ENCODE measurements around the gene PAK5. TPM values are rescaled to one million over a fixed set of nuclear protein-coding genes. Genes with fewer than 3 reads are reported as not detected.
A peak's percentile ranks its signal among the peaks of the same experiment; 100 is the strongest.

Gene PAK5
- total RNA-seq, 1 experiment from 2014 or later: not detected

DNA sequence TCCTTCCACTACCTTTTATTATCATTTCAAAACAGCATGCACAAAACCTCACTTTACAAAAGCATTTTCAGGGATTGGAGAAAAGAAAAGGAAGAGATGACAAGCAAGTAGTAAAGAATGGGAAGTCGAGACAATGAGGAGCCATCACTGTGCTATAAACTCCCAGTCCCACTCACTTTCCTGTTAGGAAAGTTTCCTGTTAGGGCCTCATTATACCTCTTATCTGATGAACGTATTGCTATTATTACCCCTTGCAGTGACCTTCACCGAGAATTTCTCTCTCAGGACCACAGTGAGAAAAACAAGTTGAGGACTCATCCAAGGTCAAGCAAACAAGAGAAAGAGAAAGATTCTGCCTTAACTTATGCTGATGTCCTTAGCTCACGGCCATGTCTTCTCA is 295.7 kb downstream of the PAK5 start:
- Histone ChIP-seq H3K27ac (no peak overlapping the region), H3K36me3 (no peaks in the 10 kb centered on the region), H3K4me3 (no peak overlapping the region), H3K9me3 (replicated peaks) (no peaks in the 10 kb centered on the region), H3K27me3 (0 out of 2 replicates have a peak, but pooled peaks cover 3% of the 10 kb centered on the region), H3K4me1 (no peaks in the 10 kb centered on the region)
- no peak for DNase-seq

DNA sequence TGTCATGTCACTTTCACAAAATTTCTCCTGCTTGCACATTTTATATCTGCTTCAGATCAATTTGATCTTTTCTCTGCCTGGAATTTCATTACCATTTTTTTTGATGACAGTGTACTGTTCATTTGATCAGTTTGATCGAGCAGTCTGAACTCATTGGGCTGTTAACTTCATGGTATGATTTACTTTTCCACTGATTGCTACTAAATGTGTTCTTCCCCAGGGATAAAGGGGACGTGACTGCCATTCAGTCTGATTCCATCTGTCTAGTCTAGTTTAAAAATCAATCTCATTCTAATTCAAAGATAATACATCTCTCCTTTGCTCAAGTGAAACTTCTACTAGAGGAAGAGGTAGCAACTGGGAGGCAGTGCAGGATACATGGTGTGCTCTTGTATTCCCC is 303.4 kb downstream of the PAK5 start:
- no peaks in the 10 kb centered on the region for H3K9me3 ChIP-seq (replicated peaks)
- no peaks in the 10 kb centered on the region for H3K36me3 ChIP-seq
- H3K4me3 ChIP-seq: no peak overlapping the region
- no peaks in the 10 kb centered on the region for H3K4me1 ChIP-seq
- DNase-seq: no peak
- H3K27ac ChIP-seq: no peak overlapping the region
- peaks cover 7% of the 10 kb centered on the region; the same call in 1 of the 2 replicates for H3K27me3 ChIP-seq

DNA sequence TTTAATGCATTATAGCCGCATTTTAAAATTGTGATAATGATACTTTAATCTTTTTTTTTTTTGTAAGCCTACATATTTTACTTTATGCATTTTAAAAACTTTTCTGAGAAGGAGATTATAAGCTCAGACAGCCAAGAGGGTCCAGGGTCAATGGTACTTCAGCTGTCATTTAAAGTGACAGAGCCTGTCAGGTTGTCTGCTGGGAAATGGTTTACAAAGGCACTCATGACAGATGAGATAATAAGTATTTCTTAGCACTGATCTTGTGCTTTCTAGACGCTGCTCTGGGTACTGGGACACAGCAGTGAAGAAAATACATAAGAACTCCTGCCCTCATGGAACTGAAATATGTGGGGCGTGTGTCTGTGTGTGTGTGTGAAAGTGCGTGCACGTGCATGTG is 304.9 kb downstream of the PAK5 start:
- DNase-seq: no peak
- Histone ChIP-seq H3K9me3 (replicated peaks) (no peaks in the 10 kb centered on the region), H3K27ac (no peak overlapping the region), H3K27me3 (peaks cover 7% of the 10 kb centered on the region; the same call in 1 of the 2 replicates), H3K4me3 (no peak overlapping the region), H3K4me1 (no peaks in the 10 kb centered on the region), H3K36me3 (no peaks in the 10 kb centered on the region)

DNA sequence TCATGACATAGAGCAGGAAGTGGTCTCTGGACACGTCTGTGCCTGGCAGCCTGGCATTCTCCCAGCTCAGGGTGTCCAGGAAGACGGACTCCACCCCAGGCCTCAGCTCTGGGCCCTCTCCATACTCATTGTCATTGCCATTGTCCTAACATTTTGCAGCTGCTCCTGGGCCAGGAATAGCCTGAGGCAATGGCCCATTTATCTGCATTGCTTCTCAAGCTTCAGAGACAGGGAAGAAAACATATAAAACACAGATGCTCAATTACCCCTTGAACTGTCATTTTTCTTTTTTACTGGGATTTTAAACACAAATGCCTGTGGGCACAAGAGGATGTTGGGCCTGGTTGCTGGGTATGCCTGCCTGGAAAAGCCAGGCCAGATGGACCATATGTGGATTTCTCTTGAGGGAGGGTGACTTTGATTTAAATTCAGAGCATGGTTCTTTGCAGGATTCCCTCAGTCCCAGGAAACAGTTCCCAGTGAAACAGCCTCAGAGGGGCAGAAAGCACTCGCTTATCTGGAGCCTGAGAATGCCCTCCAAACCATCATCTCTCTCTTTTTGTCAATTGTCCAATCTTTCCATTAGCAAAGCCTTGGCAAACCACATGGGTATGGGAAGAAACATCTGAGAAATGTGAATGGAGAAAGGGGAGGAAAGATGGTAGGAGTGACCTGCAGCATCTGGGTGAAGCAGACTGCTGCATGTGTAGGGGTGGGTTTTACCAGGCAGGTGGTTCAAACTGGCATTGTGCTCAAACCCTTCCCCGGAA is 306.6 kb downstream of the PAK5 start:
- H3K36me3 ChIP-seq: no peaks in the 10 kb centered on the region
- peak in 1 of 2 experiments; percentile 7 for DNase-seq
- no peaks in the 10 kb centered on the region for H3K27me3 ChIP-seq
- no peak overlapping the region for H3K4me3 ChIP-seq
- H3K9me3 ChIP-seq (replicated peaks): no peaks in the 10 kb centered on the region
- H3K4me1 ChIP-seq: no peaks in the 10 kb centered on the region
- H3K27ac ChIP-seq: no peak overlapping the region

DNA sequence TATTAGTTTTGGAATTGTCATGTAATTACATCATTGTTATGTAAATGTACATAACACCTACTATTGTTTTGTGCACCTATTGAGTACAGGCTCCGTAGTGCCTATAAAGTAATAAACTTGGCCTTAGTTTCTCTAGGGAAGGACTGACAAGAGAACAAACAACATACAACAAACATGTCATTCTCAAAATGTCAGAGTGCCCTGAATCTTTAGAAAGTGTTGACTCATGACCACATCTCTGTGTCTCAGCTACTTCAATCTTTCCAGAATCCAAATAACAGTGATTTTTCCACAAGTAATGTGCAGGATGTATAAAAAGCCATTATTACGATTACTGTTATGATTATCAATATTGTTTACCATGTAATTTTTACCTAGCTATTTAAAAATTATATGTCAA is 307.3 kb downstream of the PAK5 start:
- Histone ChIP-seq H3K27ac (no peak overlapping the region), H3K4me3 (no peak overlapping the region), H3K9me3 (replicated peaks) (no peaks in the 10 kb centered on the region), H3K4me1 (no peaks in the 10 kb centered on the region), H3K27me3 (no peaks in the 10 kb centered on the region), H3K36me3 (no peaks in the 10 kb centered on the region)
- DNase-seq: no peak

DNA sequence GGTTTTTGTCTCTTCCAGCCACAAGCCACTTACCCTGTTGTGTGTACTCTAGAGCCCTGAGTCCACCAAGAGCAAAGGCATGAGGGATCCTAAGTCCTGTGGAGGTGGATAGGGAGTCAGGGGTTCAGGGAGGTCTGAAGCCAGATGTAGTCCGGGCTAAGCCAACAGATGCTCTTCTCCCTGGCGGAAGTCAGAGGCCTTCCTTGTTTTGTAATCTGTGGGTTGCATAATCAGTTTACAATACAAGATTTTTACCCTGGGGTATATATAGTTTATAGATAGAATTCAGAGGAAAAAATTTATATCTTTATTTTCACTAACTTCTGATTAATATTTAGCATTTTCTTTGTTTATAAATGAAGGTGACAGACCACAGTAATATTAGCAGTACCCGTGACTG is 315.2 kb downstream of the PAK5 start:
- Histone ChIP-seq H3K4me1 (no peaks in the 10 kb centered on the region), H3K27me3 (no peaks in the 10 kb centered on the region; the same call in 1 of the 2 replicates), H3K27ac (no peak overlapping the region), H3K9me3 (replicated peaks) (no peaks in the 10 kb centered on the region), H3K36me3 (no peaks in the 10 kb centered on the region), H3K4me3 (no peak overlapping the region)
- no peak for DNase-seq

DNA sequence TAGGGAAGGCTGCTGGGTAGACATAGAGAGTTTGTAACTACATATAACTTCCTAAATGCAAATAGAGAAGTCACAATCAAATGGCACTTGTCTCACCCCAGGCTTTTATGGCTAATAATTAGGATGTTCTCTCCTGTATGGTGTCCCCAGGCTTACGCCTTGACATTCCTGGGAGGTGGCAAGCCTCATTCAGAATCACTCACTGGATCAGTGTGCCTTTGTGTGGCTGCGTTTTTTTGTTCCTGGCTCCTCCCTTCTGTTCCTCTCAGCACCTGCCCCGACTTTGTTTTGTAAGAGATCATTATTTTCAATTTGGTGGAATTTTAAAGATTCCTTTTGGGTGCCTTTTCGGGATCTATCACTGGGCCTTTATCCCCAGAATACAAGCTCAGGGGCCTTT is 318.8 kb downstream of the PAK5 start:
- no peaks in the 10 kb centered on the region for H3K9me3 ChIP-seq (replicated peaks)
- no peaks in the 10 kb centered on the region for H3K36me3 ChIP-seq
- DNase-seq: no peak
- H3K4me3 ChIP-seq: no peak overlapping the region
- no peaks in the 10 kb centered on the region; the same call in 1 of the 2 replicates for H3K27me3 ChIP-seq
- H3K4me1 ChIP-seq: no peaks in the 10 kb centered on the region
- no peak overlapping the region for H3K27ac ChIP-seq

DNA sequence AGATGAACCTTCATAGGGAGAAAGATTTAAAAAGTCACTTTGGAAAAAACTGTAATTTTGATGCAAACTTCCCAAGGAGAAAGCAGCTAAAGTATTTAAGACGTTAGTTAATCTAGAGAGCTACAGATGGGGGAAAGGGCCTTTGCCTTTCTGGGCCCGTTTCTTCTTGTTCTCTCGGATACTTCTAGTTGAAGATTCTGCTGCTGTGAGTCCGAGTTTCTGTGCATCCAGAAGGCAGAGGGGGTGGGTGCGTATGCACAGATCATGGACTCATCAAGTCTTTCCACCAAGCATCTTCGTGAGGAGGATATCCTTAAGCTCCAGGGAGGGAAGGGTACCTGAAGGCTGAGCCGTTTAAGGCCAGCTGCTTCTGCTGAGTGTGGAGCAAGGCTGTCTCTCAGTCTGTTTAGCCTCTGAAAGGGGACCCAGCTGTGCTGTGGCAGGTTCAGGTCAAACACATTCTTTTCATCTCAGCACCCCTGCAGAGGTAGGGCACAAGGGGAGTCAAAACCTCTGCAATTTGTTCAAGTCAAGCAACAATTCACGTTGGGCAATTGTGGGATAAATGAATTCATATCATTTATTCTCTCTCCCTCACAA is 320.2 kb downstream of the PAK5 start:
- Histone ChIP-seq H3K27ac (no peak overlapping the region), H3K27me3 (no peaks in the 10 kb centered on the region), H3K9me3 (replicated peaks) (no peaks in the 10 kb centered on the region), H3K4me1 (no peaks in the 10 kb centered on the region), H3K4me3 (no peak overlapping the region), H3K36me3 (no peaks in the 10 kb centered on the region)
- DNase-seq: no peak

DNA sequence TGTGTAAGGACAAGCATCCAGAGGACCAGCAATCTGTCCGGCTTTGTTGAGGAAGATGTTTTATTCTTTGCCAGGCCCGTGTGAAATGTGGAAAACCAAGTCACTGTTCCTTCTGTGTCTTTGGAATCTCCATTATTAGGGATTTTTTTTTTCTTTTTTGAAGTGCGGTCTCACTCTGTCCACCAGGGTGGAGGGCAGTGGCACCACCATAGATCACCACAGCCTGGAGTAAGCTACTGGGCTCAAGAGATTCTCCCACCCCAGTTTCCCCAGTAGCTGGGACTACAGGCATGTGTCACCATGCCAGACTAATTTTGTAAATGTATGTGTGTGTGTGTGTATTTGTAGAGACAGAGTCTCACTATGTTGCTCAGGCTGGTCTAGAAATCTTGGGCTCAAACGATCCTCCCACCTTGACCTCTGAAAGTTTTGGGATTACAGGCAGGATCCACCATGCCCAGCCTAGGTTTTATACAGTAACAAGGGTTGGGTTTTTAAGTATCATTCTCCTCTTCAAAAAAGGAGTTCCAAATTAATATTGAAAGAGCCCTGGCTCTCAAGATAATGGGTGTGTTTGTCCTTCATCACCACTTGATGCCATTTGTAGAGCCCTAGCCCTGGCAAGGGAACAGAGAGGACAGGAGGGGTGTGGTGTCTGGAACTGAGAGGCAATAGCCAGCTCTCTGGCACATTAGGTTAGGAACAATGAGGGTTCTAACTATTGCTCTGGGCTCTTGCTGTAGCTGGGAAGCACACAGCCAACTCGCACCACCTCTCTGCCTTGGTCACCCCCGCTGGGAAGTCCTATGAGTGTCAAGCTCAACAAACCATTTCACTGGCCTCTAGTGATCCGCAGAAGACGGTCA is 321.3 kb downstream of the PAK5 start:
- Histone ChIP-seq H3K9me3 (replicated peaks) (no peaks in the 10 kb centered on the region), H3K36me3 (no peaks in the 10 kb centered on the region), H3K27me3 (no peaks in the 10 kb centered on the region), H3K4me3 (no peak overlapping the region), H3K4me1 (no peaks in the 10 kb centered on the region), H3K27ac (no peak overlapping the region)
- no peak for DNase-seq

DNA sequence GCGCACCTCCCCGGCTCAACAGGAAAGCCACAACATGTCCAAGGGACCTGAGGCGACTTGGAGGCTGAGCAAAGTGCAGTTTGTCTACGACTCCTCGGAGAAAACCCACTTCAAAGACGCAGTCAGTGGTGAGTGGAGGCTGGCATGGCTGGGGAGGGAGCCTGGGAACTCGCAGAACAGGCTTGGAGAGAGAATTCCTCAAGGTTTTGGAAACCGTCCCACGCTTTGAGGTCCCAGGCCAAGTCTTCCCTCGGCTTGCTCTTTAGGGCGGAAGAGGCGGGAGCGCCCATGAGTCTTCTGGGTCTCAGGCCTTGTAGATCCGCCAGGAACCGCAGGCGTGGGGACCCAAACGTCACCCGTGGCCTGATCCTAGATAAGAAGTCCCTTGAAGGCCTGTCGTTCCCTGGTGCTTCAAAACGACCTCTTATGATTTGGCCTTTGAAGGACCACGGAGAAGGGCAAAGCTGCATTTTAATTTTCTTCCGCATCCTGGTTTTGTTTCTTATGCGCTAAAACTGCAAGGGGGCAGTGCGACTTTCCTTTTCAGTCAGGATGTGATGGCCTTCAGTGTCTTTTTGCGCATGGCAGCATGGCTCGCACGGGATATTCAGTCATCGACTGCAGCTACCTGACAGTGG is 322.5 kb downstream of the PAK5 start:
- H3K36me3 ChIP-seq: no peaks in the 10 kb centered on the region
- peaks cover 7% of the 10 kb centered on the region; the same call in 1 of the 2 replicates for H3K27me3 ChIP-seq
- no peak overlapping the region for H3K4me3 ChIP-seq
- no peaks in the 10 kb centered on the region for H3K9me3 ChIP-seq (replicated peaks)
- no peak for DNase-seq
- H3K4me1 ChIP-seq: no peaks in the 10 kb centered on the region
- H3K27ac ChIP-seq: no peak overlapping the region

DNA sequence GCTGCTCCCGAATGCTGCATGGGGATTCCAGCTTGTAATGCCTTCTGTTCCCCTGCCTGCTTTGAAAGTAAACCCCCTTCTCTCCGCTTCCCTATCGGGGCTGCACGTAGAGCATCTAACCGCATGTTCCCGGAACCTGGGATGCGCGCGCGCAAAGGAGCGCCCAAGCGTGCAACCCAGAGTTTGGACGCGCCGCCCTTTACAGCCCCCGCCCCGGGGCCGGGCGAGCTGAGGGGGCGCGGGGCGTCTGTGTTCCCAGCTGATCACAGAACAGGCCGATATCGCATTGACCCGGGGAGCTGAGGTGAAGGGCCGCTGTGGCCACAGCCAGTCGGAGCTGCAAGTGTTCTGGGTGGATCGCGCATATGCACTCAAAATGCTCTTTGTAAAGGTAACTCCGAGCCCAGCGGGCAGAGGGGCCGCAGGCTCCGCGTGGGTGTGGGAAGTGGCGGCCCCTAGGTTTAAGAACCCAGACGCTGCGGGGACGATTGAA is 323.1 kb downstream of the PAK5 start:
- Histone ChIP-seq H3K4me3 (no peak overlapping the region), H3K27ac (no peak overlapping the region), H3K9me3 (replicated peaks) (no peaks in the 10 kb centered on the region), H3K36me3 (no peaks in the 10 kb centered on the region), H3K4me1 (no peaks in the 10 kb centered on the region), H3K27me3 (peaks cover 7% of the 10 kb centered on the region; the same call in 1 of the 2 replicates)
- DNase-seq: no peak

DNA sequence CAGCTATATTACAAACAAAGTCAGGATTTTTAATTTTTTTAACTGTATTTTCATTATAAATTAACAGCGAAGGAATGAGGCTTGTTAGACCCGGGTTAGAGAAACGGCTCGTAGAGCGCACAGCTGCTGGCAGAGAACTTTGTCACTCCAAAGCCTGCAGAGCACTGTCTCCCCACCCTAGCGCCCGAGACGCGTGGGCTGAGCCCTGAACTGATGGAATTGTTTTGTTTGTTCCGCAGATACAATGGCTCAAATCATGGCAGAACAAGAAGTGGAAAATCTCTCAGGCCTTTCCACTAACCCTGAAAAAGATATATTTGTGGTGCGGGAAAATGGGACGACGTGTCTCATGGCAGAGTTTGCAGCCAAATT is 323.7 kb downstream of the PAK5 start:
- no peaks in the 10 kb centered on the region for H3K4me1 ChIP-seq
- H3K9me3 ChIP-seq (replicated peaks): no peaks in the 10 kb centered on the region
- no peak for DNase-seq
- H3K4me3 ChIP-seq: no peak overlapping the region
- no peaks in the 10 kb centered on the region for H3K36me3 ChIP-seq
- H3K27me3 ChIP-seq: peaks cover 10% of the 10 kb centered on the region; the same call in 1 of the 2 replicates
- no peak overlapping the region for H3K27ac ChIP-seq

DNA sequence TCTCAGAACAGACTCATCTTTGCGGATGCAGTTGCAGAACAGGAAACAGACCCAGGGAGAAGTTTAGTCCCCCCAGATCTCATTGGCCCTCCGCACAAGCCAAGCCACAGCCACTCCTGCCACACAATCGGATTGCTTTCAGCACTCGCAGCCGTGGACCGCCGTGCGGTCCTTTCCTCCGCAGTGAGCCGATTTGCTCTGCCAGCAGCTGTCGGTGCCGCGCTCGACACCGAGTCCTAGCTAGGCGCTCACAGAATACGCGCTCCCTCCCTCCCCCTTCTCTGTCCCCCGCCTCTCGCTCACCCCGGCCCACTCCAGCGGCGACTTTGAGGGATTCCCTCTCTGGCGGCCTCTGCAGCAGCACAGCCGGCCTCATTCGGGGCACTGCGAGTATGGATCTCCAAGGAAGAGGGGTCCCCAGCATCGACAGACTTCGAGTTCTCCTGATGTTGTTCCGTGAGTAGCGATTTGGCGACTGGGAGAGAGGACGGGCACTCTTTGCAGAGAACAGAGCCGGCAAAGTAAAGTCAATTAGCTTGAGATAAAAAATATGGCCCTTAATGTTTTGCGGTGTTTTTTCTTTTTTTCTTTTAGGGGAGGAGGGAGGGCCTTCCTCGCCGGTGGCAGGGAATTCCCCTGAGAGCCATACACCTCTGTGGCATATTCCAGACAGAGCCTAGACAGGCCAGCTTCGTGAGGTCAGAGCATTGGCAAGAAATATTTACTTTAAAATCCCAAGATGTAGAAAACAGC is 324.2 kb downstream of the PAK5 start, which contains the start of gene LAMP5:
Gene LAMP5 (plus strand): TSS at position 130 of the 753 bp plus-strand sequence. CDS start 263 bp downstream, at position 393.
- peaks cover 10% of the 10 kb centered on the region; the same call in 1 of the 2 replicates for H3K27me3 ChIP-seq
- H3K4me1 ChIP-seq: no peaks in the 10 kb centered on the region
- no peak within 1 kb of the TSS for H3K4me3 ChIP-seq
- no peak for DNase-seq
- H3K9me3 ChIP-seq (replicated peaks): no peaks in the 10 kb centered on the region
- no peaks in the 10 kb centered on the region for H3K36me3 ChIP-seq
- no peak within 1 kb of the TSS for H3K27ac ChIP-seq

DNA sequence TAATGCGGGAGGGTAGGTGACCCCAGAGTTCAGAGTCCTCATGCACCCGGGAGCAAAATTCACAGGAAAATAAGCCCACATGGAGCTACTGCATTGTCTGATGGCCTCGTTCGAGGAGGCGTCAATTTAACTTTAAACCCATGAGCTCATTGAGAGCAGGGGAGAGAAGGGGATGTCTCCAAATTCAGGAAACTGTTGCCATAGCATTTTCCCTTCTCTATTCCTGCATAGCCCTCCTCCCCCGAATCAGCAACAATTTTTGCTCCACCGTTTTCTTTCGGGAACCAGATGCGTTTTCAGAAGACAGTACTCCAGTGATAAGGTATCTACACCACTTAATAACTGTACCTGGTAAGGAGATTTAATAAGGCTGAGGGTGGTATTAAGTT is 324.8 kb downstream of the PAK5 start:
- Histone ChIP-seq H3K4me3 (no peak overlapping the region), H3K9me3 (replicated peaks) (no peaks in the 10 kb centered on the region), H3K4me1 (no peaks in the 10 kb centered on the region), H3K27ac (no peak overlapping the region), H3K36me3 (no peaks in the 10 kb centered on the region), H3K27me3 (peaks cover 10% of the 10 kb centered on the region; the same call in 1 of the 2 replicates)
- DNase-seq: no peak

All from SJCRH30 (cell line).